HCT116 (cell line): ENCODE data around the gene NRGN. TPM values are rescaled to one million over a fixed set of nuclear protein-coding genes. Genes with fewer than 3 reads are reported as not detected.

Source experiments
- ATAC-seq: fragments of 200-7000 bp; cut with Tn5 transposase; 2 replicates; pipeline ENCODE4 v1.9.1; 2020; ENCODE audit warnings: mild to moderate bottlenecking, moderate library complexity
- BruUV-seq: library from RNA; stranded (reverse); fragments of 400-500 nt; replicated peaks from 2 replicates; lab custom pipeline; 2021; lab: Mats Ljungman, UMichigan
- CTCF ChIA-PET: fragments of 300-600 bp; sonication (Branson Sonifier 250); formaldehyde crosslinking; loops from one replicate; lab custom pipeline; 2021; ENCODE audit warnings: antibody characterized with exemption; lab: Charles Lee
- POLR2A ChIA-PET: fragments of 300-600, 350-600 bp; sonication (Branson Sonifier 250); formaldehyde crosslinking; loops from one replicate; lab custom pipeline; 2021; ENCODE audit warnings: antibody characterized with exemption; lab: Charles Lee
- RAD21 ChIA-PET, 2 experiments: fragments of 300-600 bp; sonication (Branson Sonifier 250); formaldehyde crosslinking; loops; one replicate each; lab custom pipeline; 2023; ENCODE audit warnings: low total read pairs in 2 of 2; ENCODE audit not compliant: uncharacterized antibody in 2 of 2, unreplicated experiment in 2 of 2, low non-redundant PET in 1 of 2; lab: Charles Lee
- DNase-seq: peaks from one replicate; pipeline ENCODE4 v3.0.0-alpha.2; 2010; ENCODE audit warnings: low read depth, low spot score
- H2AFZ ChIP-seq: fragments of 200-600 bp; shearing (Covaris generic), sonication (generic); 2 replicates; pipeline ENCODE4 v1.6.1; 2017; ENCODE audit warnings: low read depth, mixed run types, mixed read lengths, antibody characterized with exemption, low read length; ENCODE audit not compliant: poor library complexity, severe bottlenecking
- H3K27ac ChIP-seq: 2 replicates; pipeline ENCODE4 v1.5.1; 2012; ENCODE audit warnings: low read depth, low read length
- H3K27me3 ChIP-seq: fragments of 200-600 bp; sonication (generic); 2 replicates; pipeline ENCODE4 v1.6.1; 2016; ENCODE audit warnings: mixed run types, low read length, mixed read lengths; ENCODE audit not compliant: insufficient read depth
- H3K36me3 ChIP-seq, 2 experiments: fragments of 200-500 bp in 1 of 2; fragments of 200-600 bp in 1 of 2; sonication (Bioruptor generic) in 1 of 2; sonication (generic) in 1 of 2; 2 replicates each; pipeline versions ENCODE4 v1.5.1 to v1.6.1; 2014 to 2016; ENCODE audit warnings: low read length in 2 of 2, inconsistent platforms in 1 of 2, mixed read lengths in 1 of 2, mixed run types in 1 of 2; ENCODE audit not compliant: insufficient read depth in 2 of 2, control insufficient read depth in 1 of 2
- H3K4me1 ChIP-seq, 2 experiments: fragments of 200-600 bp in 1 of 2; sonication (generic) in 1 of 2; 2 replicates each; pipeline versions ENCODE4 v1.5.1 to v1.6.1; 2012 to 2017; ENCODE audit warnings: low read length in 2 of 2, inconsistent platforms in 1 of 2, mild to moderate bottlenecking in 1 of 2, mixed read lengths in 1 of 2, mixed run types in 1 of 2, moderate library complexity in 1 of 2; ENCODE audit not compliant: insufficient read depth in 2 of 2, control insufficient read depth in 1 of 2
- H3K4me2 ChIP-seq: fragments of 200-600 bp; sonication (generic); 2 replicates; pipeline ENCODE4 v1.6.1; 2017; ENCODE audit warnings: mixed run types, low read length, mixed read lengths
- H3K4me3 ChIP-seq, 2 experiments: fragments of 200-600 bp in 1 of 2; sonication (generic) in 1 of 2; replicated peaks in 1 of 2; 2 replicates each; pipeline ENCODE4 v1.5.1; 2011 to 2016; ENCODE audit warnings: low read length in 2 of 2, control low read depth in 1 of 2, low read depth in 1 of 2, mild to moderate bottlenecking in 1 of 2, mixed read lengths in 1 of 2, mixed run types in 1 of 2
- H3K79me2 ChIP-seq: fragments of 200-600 bp; sonication (generic); 2 replicates; pipeline ENCODE4 v1.6.1; 2017; ENCODE audit warnings: mild to moderate bottlenecking, mixed run types, low read length, moderate library complexity, mixed read lengths; ENCODE audit not compliant: insufficient read depth
- H3K9ac ChIP-seq: fragments of 200-600 bp; sonication (generic); 2 replicates; pipeline ENCODE4 v1.6.1; 2016; ENCODE audit warnings: low read length, mixed read lengths
- H3K9me2 ChIP-seq: fragments of 200-600 bp; sonication (generic), shearing (Covaris generic); 2 replicates; pipeline ENCODE4 v1.6.1; 2017; ENCODE audit warnings: mixed run types, mild to moderate bottlenecking, moderate library complexity; ENCODE audit not compliant: insufficient read depth
- H3K9me3 ChIP-seq, 2 experiments: fragments of 200-500 bp in 1 of 2; fragments of 200-600 bp in 1 of 2; sonication (Bioruptor generic) in 1 of 2; sonication (generic) in 1 of 2; 2 replicates each; pipeline ENCODE4 v1.6.1; 2014 to 2017; ENCODE audit warnings: low read length in 2 of 2, mixed read lengths in 2 of 2, inconsistent platforms in 1 of 2, low read depth in 1 of 2, mild to moderate bottlenecking in 1 of 2, mixed run types in 1 of 2, moderate library complexity in 1 of 2; ENCODE audit not compliant: control insufficient read depth in 1 of 2, insufficient read depth in 1 of 2
- H4K20me1 ChIP-seq: fragments of 200-600 bp; sonication (generic), shearing (Covaris generic); 2 replicates; pipeline ENCODE4 v1.6.1; 2017; ENCODE audit warnings: mixed run types, mild to moderate bottlenecking, moderate library complexity; ENCODE audit not compliant: insufficient read depth
- ATF3 ChIP-seq: IDR thresholded peaks from 2 replicates; pipeline ENCODE4 v1.6.1; 2012
- CEBPB ChIP-seq: IDR thresholded peaks from 2 replicates; pipeline ENCODE4 v1.6.1; 2012; ENCODE audit warnings: low read depth
- EZH2 ChIP-seq: fragments of 200-600 bp; sonication (generic); IDR thresholded peaks from 2 replicates; pipeline ENCODE4 v1.6.1; 2017; ENCODE audit warnings: antibody characterized with exemption, mixed run types
- EZH2phosphoT487 ChIP-seq: fragments of 200-600 bp; IDR thresholded peaks from 2 replicates; pipeline ENCODE4 v1.6.1; 2018; ENCODE audit warnings: antibody characterized with exemption, borderline replicate concordance
- FOSL1 ChIP-seq: IDR thresholded peaks from 2 replicates; pipeline ENCODE4 v1.6.1; 2012; ENCODE audit warnings: low read depth
- JUND ChIP-seq: IDR thresholded peaks from 2 replicates; pipeline ENCODE4 v1.6.1; 2012
- POLR2A ChIP-seq: IDR thresholded peaks from 2 replicates; pipeline ENCODE4 v1.7.0; 2011; ENCODE audit warnings: borderline replicate concordance; ENCODE audit not compliant: insufficient read depth, insufficient read length; ENCODE audit errors: extremely low read depth
- POLR2AphosphoS5 ChIP-seq: IDR thresholded peaks from 2 replicates; pipeline ENCODE4 v1.6.1; 2011; ENCODE audit warnings: mild to moderate bottlenecking, low read depth, low read length, moderate library complexity
- REST ChIP-seq: IDR thresholded peaks from 2 replicates; pipeline ENCODE4 v1.6.1; 2012; ENCODE audit warnings: low read depth
- SP1 ChIP-seq: IDR thresholded peaks from 2 replicates; pipeline ENCODE4 v1.6.1; 2012; ENCODE audit warnings: low read depth
- TCF7L2 ChIP-seq: IDR thresholded peaks from 2 replicates; pipeline ENCODE4 v1.7.0; 2011; ENCODE audit warnings: borderline replicate concordance, inconsistent platforms; ENCODE audit not compliant: insufficient read depth, insufficient read length; ENCODE audit errors: extremely low read depth
- YY1 ChIP-seq: IDR thresholded peaks from 2 replicates; pipeline ENCODE4 v1.6.1; 2011; ENCODE audit warnings: low read length, low read depth, moderate library complexity, mild to moderate bottlenecking; ENCODE audit not compliant: insufficient replicate concordance; ENCODE audit errors: extremely low read depth
- ZNF274 ChIP-seq: fragments of 200-500 bp; sonication (Bioruptor generic); IDR thresholded peaks from 2 replicates; pipeline ENCODE4 v1.6.1; 2014; ENCODE audit warnings: mild to moderate bottlenecking, low read depth, low read length, inconsistent platforms
- intact Hi-C: fragments of 100-400 bp; cut with micrococcal nuclease; formaldehyde crosslinking; loops from 2 replicates; pipeline ENCODE4 v1.10.0; 2022
- total RNA-seq: library from RNA; stranded (reverse); gene quantifications from one replicate; pipeline ENCODE4 v1.2.1, GENCODE V29; 2021; ENCODE audit not compliant: unreplicated experiment

NRGN gene
- total RNA-seq, 1 experiment from 2014 or later = 33.3 TPM

GRCh38 chr11:124693142-124693541 lies 46.6 kb upstream of the NRGN start:
- H3K4me3 ChIP-seq = no peak overlapping the region
- no peak overlapping the region for H3K4me2 ChIP-seq
- BruUV-seq = no TSS peak
- ChIA-PET POLR2A (no interaction called here), CTCF (no interaction called here), RAD21 (no interaction called here)
- H3K36me3 ChIP-seq = no peaks in the 10 kb centered on the region
- no peak overlapping the region for H3K9ac ChIP-seq
- intact Hi-C loops = no loop called here
- no peak for DNase-seq
- no peaks in the 10 kb centered on the region for H3K9me3 ChIP-seq
- H2AFZ ChIP-seq = no peak overlapping the region
- H3K4me1 ChIP-seq = no peaks in the 10 kb centered on the region
- no peak for ATAC-seq
- no peaks in the 10 kb centered on the region for H4K20me1 ChIP-seq
- no peaks in the 10 kb centered on the region for H3K9me2 ChIP-seq
- TF ChIP-seq POLR2A (no peak), TCF7L2 (no peak), FOSL1 (no peak), ZNF274 (no peak), YY1 (no peak), EZH2 (no peak), REST (no peak), POLR2AphosphoS5 (no peak), SP1 (no peak), ATF3 (no peak), EZH2phosphoT487 (no peak), JUND (no peak), CEBPB (no peak)
- H3K27me3 ChIP-seq = no peaks in the 10 kb centered on the region
- no peak overlapping the region for H3K27ac ChIP-seq
- no peaks in the 10 kb centered on the region for H3K79me2 ChIP-seq
